NOMO-1 (cell line): ENCODE measurements around the gene SELP.
"Not testable (repeated sequence)": the region's sequence is repeated elsewhere in the genome, so short reads cannot be mapped to it uniquely, and the experiment has no call there.

ENCODE experiments used
- DNase-seq, 2 experiments: peaks; one replicate each; lab custom pipeline; 2025; ENCODE audit not compliant: unreplicated experiment in 2 of 2; lab: John Stamatoyannopoulos, UW

Gene SELP

GRCh38 chr1:169630006-169630405 is at the start of gene SELP:
TSS of gene SELP (minus strand) at chr1:169630124. CDS start at chr1:169630074, 50 bp downstream.
- no peak for DNase-seq

DNA sequence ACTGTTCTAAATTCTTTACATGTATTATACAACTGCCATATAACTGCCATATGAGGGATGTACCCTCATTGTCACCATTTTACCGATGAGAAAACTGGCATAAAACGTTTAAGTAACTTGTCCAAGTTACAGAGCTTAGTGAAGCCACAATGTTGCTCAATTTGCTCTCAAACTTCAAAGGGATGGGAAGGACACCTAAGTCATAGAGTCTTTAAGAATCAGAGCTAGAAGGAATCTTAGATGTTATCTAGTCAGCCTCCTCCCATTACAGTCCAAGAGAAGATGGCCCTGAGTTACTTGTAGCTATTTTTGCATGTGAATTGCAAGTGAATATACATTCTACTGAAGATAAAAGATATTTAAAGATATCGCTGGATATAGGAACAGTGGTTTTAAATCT is 49.8 kb upstream of the SELP start:
- DNase-seq, result no peak

DNA sequence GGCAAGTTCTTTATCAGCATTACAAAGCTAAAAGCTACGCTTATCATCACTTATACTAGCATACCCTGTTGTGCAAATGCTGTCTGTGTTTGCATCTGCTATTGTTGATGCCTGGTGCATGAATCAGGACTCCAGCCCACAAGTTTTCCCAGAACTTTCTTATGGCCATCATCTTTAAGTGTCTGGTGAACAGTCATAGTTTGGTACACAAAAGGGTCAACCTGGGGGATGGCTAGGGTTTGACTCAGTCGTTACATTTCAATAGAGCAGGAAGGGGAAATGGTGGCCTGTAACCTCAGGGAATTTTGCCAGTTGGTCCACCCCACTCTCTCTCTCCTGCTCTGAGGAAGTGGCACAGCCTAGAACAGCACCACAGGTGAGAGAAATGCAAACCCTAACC is 46.1 kb upstream of the SELP start:
- DNase-seq, result no peak

DNA sequence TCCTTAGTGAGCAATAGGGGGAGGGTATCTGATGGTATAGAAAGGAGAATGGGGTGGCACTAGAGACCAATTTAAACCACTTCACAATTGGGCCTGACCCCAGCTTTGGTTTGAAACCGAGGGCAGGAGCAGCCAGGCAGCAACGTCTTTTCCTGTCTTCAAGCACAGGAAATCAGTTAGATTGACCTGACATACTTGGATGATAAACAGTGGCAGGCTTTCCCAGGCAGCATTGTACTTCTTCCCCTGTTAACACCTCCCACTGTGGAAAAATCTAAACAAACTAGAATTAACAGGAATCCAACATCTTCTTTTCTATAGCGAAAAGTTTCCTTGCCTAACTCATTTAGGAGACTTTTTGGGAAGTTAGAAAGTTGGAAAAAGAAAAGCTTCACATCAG is 40.9 kb upstream of the SELP start:
- DNase-seq, result no peak

GRCh38 chr1:169670244-169670643 is 40.3 kb upstream of the SELP start:
- not testable (repeated sequence) for DNase-seq

DNA sequence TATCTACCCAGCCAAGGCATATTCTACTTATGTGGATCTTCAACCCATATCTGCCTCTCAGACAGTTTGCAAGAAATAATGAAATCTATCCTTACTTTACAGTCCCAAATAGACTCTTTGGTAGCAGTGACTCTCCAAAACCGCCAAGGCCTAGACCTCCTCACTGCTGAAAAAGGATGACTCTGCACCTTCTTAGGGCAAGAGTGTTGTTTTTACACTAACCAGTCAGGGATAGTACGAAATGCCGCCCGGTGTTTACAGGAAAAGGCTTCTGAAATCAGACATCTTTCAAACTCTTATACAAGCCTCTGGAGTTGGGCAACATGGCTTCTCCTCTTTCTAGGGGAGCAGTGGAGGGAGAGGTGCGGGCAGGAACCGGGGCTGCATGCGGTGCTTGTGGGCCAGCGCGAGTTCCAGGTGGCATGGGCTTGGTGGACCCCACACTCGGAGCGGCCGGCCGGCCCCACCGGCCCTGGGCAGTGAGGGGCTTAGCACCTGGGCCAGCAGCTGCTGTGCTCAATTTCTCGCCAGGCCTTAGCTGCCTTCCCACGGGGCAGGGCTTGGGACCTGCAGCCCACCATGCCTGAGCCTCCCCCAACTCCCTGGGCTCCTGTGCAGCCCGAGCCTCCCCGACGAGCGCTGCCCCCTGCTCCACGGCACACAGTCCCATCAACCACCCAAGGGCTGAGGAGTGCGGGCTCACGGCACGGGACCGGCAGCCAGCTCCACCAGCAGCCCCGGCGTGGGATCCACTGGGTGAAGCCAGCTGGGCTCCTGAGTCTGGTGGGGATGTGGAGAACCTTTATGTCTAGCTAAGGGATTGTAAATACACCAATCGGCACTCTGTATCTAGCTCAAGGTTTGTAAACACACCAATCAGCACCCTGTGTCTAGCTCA is 38.0 kb upstream of the SELP start:
- DNase-seq, result not testable (repeated sequence)

GRCh38 chr1:169667227-169667639 is 37.3 kb upstream of the SELP start:
- DNase-seq, result peak in 1 of 2 experiments; percentile 33

- DNase-seq, result not testable (repeated sequence)
Observed at GRCh38 chr1:169662680-169663079, 32.8 kb upstream of the SELP start.

DNA sequence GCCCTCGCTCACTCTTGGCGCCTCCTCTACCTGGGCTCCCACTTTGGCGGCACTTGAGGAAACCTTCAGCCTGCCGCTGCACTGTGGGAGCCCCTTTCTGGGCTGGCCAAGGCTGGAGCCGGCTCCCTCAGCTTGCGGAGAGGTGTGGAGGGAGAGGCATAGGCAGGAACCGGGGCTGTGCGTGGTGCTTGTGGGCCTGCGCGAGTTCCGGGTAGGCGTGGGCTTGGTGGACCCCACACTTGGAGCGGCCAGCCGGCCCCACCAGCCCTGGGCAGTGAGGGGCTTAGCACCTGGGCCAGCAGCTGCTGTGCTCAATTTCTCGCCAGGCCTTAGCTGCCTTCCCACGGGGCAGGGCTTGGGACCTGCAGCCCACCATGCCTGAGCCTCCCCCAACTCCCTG is 31.1 kb upstream of the SELP start:
- DNase-seq, result not testable (repeated sequence)

GRCh38 chr1:169658777-169659176 is 28.9 kb upstream of the SELP start:
- peak in 1 of 2 experiments; percentile 1 for DNase-seq

GRCh38 chr1:169653873-169654272 is 23.9 kb upstream of the SELP start:
- DNase-seq, result no peak

DNA sequence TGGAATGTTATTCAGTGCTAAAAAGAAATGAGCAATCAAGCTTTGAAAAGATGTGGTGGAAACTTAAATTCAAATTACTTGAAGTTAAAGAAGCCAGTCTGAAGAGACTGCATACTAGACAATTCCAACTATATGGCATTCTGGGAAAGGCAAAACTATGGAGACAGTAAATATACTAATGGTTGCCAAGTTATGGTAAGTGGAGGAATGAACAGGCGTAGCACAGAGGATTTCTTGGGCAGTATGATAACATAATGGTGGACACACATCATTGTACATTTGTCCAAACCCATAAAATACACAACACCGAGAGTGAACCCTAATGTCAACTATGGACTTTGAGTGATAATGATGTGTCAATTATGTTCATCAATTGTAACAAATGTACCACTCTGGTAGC is 21.1 kb upstream of the SELP start:
- no peak for DNase-seq

DNA sequence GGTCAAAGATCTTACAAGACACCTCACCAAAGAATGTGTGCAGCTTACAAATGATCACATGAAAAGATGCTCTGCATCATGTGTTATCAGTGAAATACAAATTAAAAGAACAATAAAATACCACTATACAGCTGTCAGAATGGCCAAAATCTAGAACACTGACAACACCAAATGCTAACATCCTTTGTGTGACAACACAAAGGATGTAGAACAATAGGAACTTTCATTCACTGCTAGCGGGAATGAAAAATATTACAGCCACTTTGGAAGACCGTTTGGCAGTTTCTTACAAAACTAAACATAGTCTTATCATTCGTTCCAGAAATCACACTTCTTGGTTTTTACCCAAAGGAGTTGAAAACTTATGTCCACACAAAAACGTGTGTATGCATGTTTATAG is 20.6 kb upstream of the SELP start:
- DNase-seq, result no peak

DNA sequence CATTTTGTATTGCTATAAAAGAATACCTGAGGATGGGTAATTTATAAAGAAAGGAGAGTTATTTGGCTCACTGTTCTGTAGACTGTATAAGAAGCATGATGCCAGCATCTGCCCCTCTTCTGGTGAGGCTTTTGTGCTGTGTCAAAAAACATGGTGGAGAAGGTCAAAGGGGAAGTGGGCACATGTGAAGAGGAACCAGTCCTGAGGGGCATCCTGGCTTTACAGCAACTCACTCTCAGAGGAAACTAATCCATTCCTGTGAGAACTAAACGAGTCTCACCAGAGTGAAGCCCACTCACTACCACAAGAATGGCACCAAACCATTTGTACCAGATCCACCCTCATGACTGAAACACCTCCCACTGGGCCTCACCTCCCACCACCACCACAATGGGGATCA is 18.8 kb upstream of the SELP start:
- peak in 1 of 2 experiments; percentile 7 for DNase-seq

DNA sequence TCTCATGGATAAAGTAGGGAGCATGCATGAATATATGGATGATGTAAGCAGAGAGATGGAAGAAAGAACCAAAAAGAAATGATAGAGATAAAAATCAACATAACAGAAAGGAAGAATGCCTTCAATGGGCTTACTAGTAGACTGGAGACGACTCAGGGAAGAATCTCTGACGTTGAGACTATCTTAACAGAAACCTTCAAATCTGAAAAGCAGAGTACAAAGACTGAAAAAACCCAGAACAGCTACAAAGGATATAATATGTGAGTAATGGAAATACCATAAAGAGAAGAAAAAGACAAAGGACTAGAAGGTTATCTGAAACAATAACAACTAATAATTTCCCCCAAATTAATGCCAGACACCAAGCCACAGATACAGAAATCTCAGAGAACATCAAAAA is 18.3 kb upstream of the SELP start:
- no peak for DNase-seq

GRCh38 chr1:169647512-169647911 is 17.6 kb upstream of the SELP start:
- DNase-seq, result no peak

GRCh38 chr1:169644297-169644696 is 14.4 kb upstream of the SELP start:
- DNase-seq, result no peak

GRCh38 chr1:169634877-169635276 is 5.0 kb upstream of the SELP start:
- DNase-seq, result no peak

DNA sequence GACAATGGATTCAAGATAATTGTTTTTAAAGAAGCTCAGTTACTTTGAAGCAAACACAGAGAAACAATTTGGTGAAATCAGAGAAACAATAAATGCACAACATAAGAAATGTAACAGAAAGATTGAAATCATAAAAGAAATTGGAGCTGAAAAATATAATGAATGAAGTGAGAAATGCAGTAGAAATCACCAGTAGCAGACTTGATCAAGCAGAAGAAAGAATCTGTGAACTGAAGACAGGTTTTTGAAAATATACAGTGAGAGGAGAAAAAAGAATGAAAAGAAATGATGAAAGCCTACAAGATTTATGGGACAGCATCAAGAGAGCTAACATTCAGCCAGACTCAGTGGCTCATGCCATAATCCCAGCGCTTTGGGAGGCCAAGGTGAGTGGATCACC is 4.2 kb upstream of the SELP start:
- DNase-seq, result no peak

- DNase-seq, result no peak
Observed at GRCh38 chr1:169631249-169631648, 1.3 kb upstream of the SELP start.

- no peak for DNase-seq
Observed at GRCh38 chr1:169624912-169625311, 5.0 kb downstream of the SELP start.

DNA sequence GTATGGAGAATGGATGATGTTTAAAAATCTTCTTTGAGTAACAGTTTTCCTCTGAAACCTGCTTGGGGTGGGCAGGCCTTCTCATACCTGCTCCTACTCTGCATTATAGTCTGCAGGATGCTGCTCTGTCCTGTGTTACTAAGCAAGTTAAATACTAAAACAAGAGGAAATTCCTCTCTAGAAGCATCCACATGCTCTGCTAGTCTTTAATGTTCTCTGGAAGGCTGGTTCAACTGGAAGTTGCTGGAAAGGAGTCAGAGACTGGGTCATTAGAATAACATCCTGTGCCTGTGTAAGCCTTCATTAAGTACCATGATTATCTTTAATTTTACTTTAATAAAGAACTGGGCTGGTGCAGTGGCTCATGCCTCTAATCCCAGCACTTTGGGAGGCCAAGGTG is 5.8 kb downstream of the SELP start:
- DNase-seq, result no peak
